Mesendoderm (in vitro differentiated cells): ENCODE results near the gene ARHGAP45.

Experiments
- DNase-seq: peaks from one replicate; pipeline ENCODE4 v3.0.0; 2013
- H2AK5ac ChIP-seq: 2 replicates; pipeline ENCODE4 v1.6.1; 2013; ENCODE audit warnings: low read length, inconsistent platforms
- H2BK120ac ChIP-seq: 2 replicates; pipeline ENCODE4 v1.6.1; 2013; ENCODE audit warnings: low read depth, mild to moderate bottlenecking, low read length, moderate library complexity, mixed read lengths
- H2BK15ac ChIP-seq: replicated peaks from 2 replicates; pipeline ENCODE4 v1.6.1; 2013; ENCODE audit warnings: low read depth, mild to moderate bottlenecking, moderate library complexity
- H2BK5ac ChIP-seq: 2 replicates; pipeline ENCODE4 v1.6.1; 2013; ENCODE audit warnings: low read length, inconsistent platforms
- H3K18ac ChIP-seq: 2 replicates; pipeline ENCODE4 v1.6.1; 2013; ENCODE audit warnings: mild to moderate bottlenecking, low read length, mixed read lengths
- H3K23ac ChIP-seq: one replicate; pipeline ENCODE4 v1.6.1; 2013; ENCODE audit warnings: low read length
- H3K27ac ChIP-seq: 2 replicates; pipeline ENCODE4 v1.5.1; 2013; ENCODE audit warnings: low read depth, mild to moderate bottlenecking, inconsistent platforms, low read length, moderate library complexity
- H3K27me3 ChIP-seq: 2 replicates; pipeline ENCODE4 v1.6.1; 2013; ENCODE audit warnings: low read length, control low read depth, mild to moderate bottlenecking, inconsistent platforms; ENCODE audit not compliant: insufficient read depth, poor library complexity
- H3K36me3 ChIP-seq: 2 replicates; pipeline ENCODE4 v1.6.1; 2013; ENCODE audit warnings: low read length, inconsistent platforms; ENCODE audit not compliant: control insufficient read depth, insufficient read depth
- H3K4ac ChIP-seq: one replicate; pipeline ENCODE4 v1.6.1; 2013; ENCODE audit warnings: low read depth, mild to moderate bottlenecking, low read length, moderate library complexity
- H3K4me1 ChIP-seq: 2 replicates; pipeline ENCODE4 v1.6.1; 2013; ENCODE audit warnings: low read depth, low read length, inconsistent platforms; ENCODE audit not compliant: control insufficient read depth
- H3K4me2 ChIP-seq: 2 replicates; pipeline ENCODE4 v1.6.1; 2013; ENCODE audit warnings: low read length
- H3K4me3 ChIP-seq: 2 replicates; pipeline ENCODE4 v1.5.1; 2013; ENCODE audit warnings: mild to moderate bottlenecking, low read length
- H3K56ac ChIP-seq: one replicate; pipeline ENCODE4 v1.6.1; 2013; ENCODE audit warnings: low read length
- H3K79me1 ChIP-seq: 2 replicates; pipeline ENCODE4 v1.6.1; 2013; ENCODE audit warnings: low read length, inconsistent platforms
- H3K79me2 ChIP-seq: 2 replicates; pipeline ENCODE4 v1.6.1; 2013; ENCODE audit warnings: mild to moderate bottlenecking, low read length; ENCODE audit not compliant: control insufficient read depth, insufficient read depth
- H3K9ac ChIP-seq: 2 replicates; pipeline ENCODE4 v1.6.1; 2013; ENCODE audit warnings: low read length, inconsistent platforms
- H4K5ac ChIP-seq: one replicate; pipeline ENCODE4 v1.6.1; 2013; ENCODE audit warnings: low read length
- H4K8ac ChIP-seq: one replicate; pipeline ENCODE4 v1.6.1; 2013; ENCODE audit warnings: low read depth, mild to moderate bottlenecking, control low read depth, low read length, moderate library complexity
- WGBS: extraction: QIAGEN DNeasy Blood & Tissue Kit; methylation state at CpG from one replicate; pipeline ENCODE4 v1.1.7; 2013; ENCODE audit warnings: low lambda C conversion rate, missing lambda C conversion rate; ENCODE audit not compliant: insufficient coverage; ENCODE audit errors: extremely low coverage; 5-methylcytosine and 5-hydroxymethylcytosine counted together

Gene ARHGAP45

GRCh38 chr19:1037621-1038064 is 29.3 kb upstream of the ARHGAP45 start:
- Histone ChIP-seq H2BK120ac (no peak overlapping the region), H3K79me1 (no peaks in the 10 kb centered on the region), H2BK15ac (no peak overlapping the region), H3K4me1 (peaks cover 4% of the 10 kb centered on the region), H3K36me3 (peaks cover 5% of the 10 kb centered on the region), H3K4me2 (no peak overlapping the region), H3K79me2 (no peaks in the 10 kb centered on the region), H4K5ac (no peak overlapping the region), H3K4ac (no peak overlapping the region), H3K23ac (no peak overlapping the region), H2AK5ac (no peak overlapping the region), H3K27me3 (no peaks in the 10 kb centered on the region), H3K4me3 (no peak overlapping the region), H3K56ac (no peak overlapping the region), H3K27ac (no peak overlapping the region), H4K8ac (no peak overlapping the region), H3K18ac (no peak overlapping the region), H2BK5ac (no peak overlapping the region), H3K9ac (no peak overlapping the region)
- DNase-seq: no peak
- no CpG with 5 or more reads among the region's 22 CpGs for WGBS

GRCh38 chr19:1038978-1039645 is 27.9 kb upstream of the ARHGAP45 start:
- H3K9ac ChIP-seq: peak overlapping the region; percentile 67
- peaks cover 4% of the 10 kb centered on the region for H3K4me1 ChIP-seq
- no peak overlapping the region for H3K4ac ChIP-seq
- no peak overlapping the region for H3K4me3 ChIP-seq
- H4K5ac ChIP-seq: no peak overlapping the region
- H3K56ac ChIP-seq: peak overlapping the region; percentile 73
- peak overlapping the region; percentile 37 for H3K4me2 ChIP-seq
- no peak overlapping the region for H2BK15ac ChIP-seq
- H3K27ac ChIP-seq: no peak overlapping the region
- H3K79me2 ChIP-seq: no peaks in the 10 kb centered on the region
- H3K36me3 ChIP-seq: peaks cover 5% of the 10 kb centered on the region
- H3K27me3 ChIP-seq: no peaks in the 10 kb centered on the region
- H2AK5ac ChIP-seq: no peak overlapping the region
- no CpG with 5 or more reads among the region's 22 CpGs for WGBS
- H3K79me1 ChIP-seq: no peaks in the 10 kb centered on the region
- no peak overlapping the region for H3K18ac ChIP-seq
- no peak overlapping the region for H2BK5ac ChIP-seq
- no peak overlapping the region for H3K23ac ChIP-seq
- DNase-seq: no peak
- H4K8ac ChIP-seq: no peak overlapping the region
- no peak overlapping the region for H2BK120ac ChIP-seq

- WGBS: no CpG with 5 or more reads among the region's 56 CpGs
- peak; percentile 99 for DNase-seq
- Histone ChIP-seq H3K56ac (peak within 1 kb of the TSS; percentile 73), H3K4me2 (peak within 1 kb of the TSS; percentile 37), H3K4me1 (peaks cover 4% of the 10 kb centered on the region), H4K8ac (no peak within 1 kb of the TSS), H3K23ac (no peak within 1 kb of the TSS), H3K27me3 (no peaks in the 10 kb centered on the region), H3K36me3 (peaks cover 5% of the 10 kb centered on the region), H3K9ac (peak within 1 kb of the TSS; percentile 76), H3K4me3 (peak within 1 kb of the TSS; percentile 59), H3K27ac (no peak within 1 kb of the TSS), H2BK120ac (no peak within 1 kb of the TSS), H2AK5ac (peak within 1 kb of the TSS; percentile 58), H3K79me1 (no peaks in the 10 kb centered on the region), H2BK5ac (no peak within 1 kb of the TSS), H4K5ac (no peak within 1 kb of the TSS), H3K18ac (no peak within 1 kb of the TSS), H2BK15ac (no peak within 1 kb of the TSS), H3K4ac (no peak within 1 kb of the TSS), H3K79me2 (no peaks in the 10 kb centered on the region)
Measured at GRCh38 chr19:1039646-1040475, 27.1 kb upstream of the ARHGAP45 start, which contains the start of gene ABCA7. Gene ABCA7, plus strand, starts transcription at chr19:1040107. Its CDS starts 1,255 bp downstream, at chr19:1041362.

GRCh38 chr19:1040476-1041271 is 26.3 kb upstream of the ARHGAP45 start:
- Histone ChIP-seq H2AK5ac (peak overlapping the region; percentile 58), H3K27ac (no peak overlapping the region), H4K8ac (no peak overlapping the region), H3K79me2 (no peaks in the 10 kb centered on the region), H3K9ac (peak overlapping the region; percentile 76), H2BK120ac (no peak overlapping the region), H3K4ac (no peak overlapping the region), H3K23ac (no peak overlapping the region), H3K79me1 (no peaks in the 10 kb centered on the region), H3K27me3 (no peaks in the 10 kb centered on the region), H2BK15ac (no peak overlapping the region), H2BK5ac (no peak overlapping the region), H3K4me2 (peak overlapping the region; percentile 47), H3K36me3 (peaks cover 2% of the 10 kb centered on the region), H3K4me1 (peaks cover 4% of the 10 kb centered on the region), H3K56ac (peak overlapping the region; percentile 75), H4K5ac (no peak overlapping the region), H3K4me3 (peak overlapping the region; percentile 59), H3K18ac (no peak overlapping the region)
- DNase-seq: peak; percentile 99
- WGBS: no CpG with 5 or more reads among the region's 27 CpGs

- no peak for DNase-seq
- Histone ChIP-seq H3K4ac (no peak overlapping the region), H2BK15ac (no peak overlapping the region), H3K23ac (no peak overlapping the region), H3K4me3 (no peak overlapping the region), H2AK5ac (no peak overlapping the region), H2BK120ac (no peak overlapping the region), H4K8ac (no peak overlapping the region), H3K4me1 (peaks cover 4% of the 10 kb centered on the region), H3K9ac (peak overlapping the region; percentile 46), H3K27ac (no peak overlapping the region), H2BK5ac (no peak overlapping the region), H3K56ac (peak overlapping the region; percentile 75), H3K79me2 (no peaks in the 10 kb centered on the region), H3K36me3 (no peaks in the 10 kb centered on the region), H3K27me3 (no peaks in the 10 kb centered on the region), H3K79me1 (no peaks in the 10 kb centered on the region), H3K18ac (no peak overlapping the region), H3K4me2 (peak overlapping the region; percentile 47), H4K5ac (no peak overlapping the region)
- no CpG with 5 or more reads among the region's 26 CpGs for WGBS
Measured at GRCh38 chr19:1041272-1041834, 25.6 kb upstream of the ARHGAP45 start.
